Upper lobe of right lung (tissue), 1 donor: ENCODE measurements around the gene DNAJA2. TPM values are rescaled to one million over a fixed set of nuclear protein-coding genes. Genes with fewer than 3 reads are reported as not detected.

Experiments used
- ATAC-seq: fragments of 200-7000 bp; cut with Tn5 transposase; one replicate; pipeline ENCODE4 v1.9.1; 2020; ENCODE audit warnings: mild to moderate bottlenecking, moderate library complexity
- DNase-seq: peaks from one replicate; pipeline ENCODE4 v3.0.0-alpha.2; 2020
- H3K27ac ChIP-seq: fragments of 200-600 bp; one replicate; pipeline ENCODE4 v1.8.0; 2022
- H3K27me3 ChIP-seq: fragments of 200-600 bp; one replicate; pipeline ENCODE4 v1.8.0; 2022; ENCODE audit warnings: mild to moderate bottlenecking
- H3K36me3 ChIP-seq: fragments of 200-600 bp; one replicate; pipeline ENCODE4 v1.8.0; 2022
- H3K4me1 ChIP-seq: fragments of 200-600 bp; one replicate; pipeline ENCODE4 v1.8.0; 2022
- H3K4me3 ChIP-seq: fragments of 200-600 bp; one replicate; pipeline ENCODE4 v1.8.0; 2022; ENCODE audit warnings: mild to moderate bottlenecking
- H3K9me3 ChIP-seq: fragments of 200-600 bp; one replicate; pipeline ENCODE4 v1.8.0; 2022
- intact Hi-C: fragments of 100-400 bp; cut with DNase I; formaldehyde crosslinking; loops from one replicate; pipeline ENCODE4 v1.11.0; 2022
- total RNA-seq: library from RNA; stranded (reverse); fragmentation: NEBNext Ultra II Directional; extraction: Animal tissue kit (Norgen Biotek cat#: 25700); gene quantifications from one replicate; pipeline ENCODE4 v1.2.1, GENCODE V29; 2021
- TF ChIP-seq, protein P1 (sequence below): fragments of 200-600 bp; IDR thresholded peaks from one replicate; pipeline ENCODE4 v1.8.0; 2022; ENCODE audit warnings: antibody characterized with exemption
- donor health status: DM: no; HTN: yes; CAD: no; lungs with severe emphysema.

Gene DNAJA2
- total RNA-seq, 1 donor from 2014 or later = 43.4 TPM

DNA sequence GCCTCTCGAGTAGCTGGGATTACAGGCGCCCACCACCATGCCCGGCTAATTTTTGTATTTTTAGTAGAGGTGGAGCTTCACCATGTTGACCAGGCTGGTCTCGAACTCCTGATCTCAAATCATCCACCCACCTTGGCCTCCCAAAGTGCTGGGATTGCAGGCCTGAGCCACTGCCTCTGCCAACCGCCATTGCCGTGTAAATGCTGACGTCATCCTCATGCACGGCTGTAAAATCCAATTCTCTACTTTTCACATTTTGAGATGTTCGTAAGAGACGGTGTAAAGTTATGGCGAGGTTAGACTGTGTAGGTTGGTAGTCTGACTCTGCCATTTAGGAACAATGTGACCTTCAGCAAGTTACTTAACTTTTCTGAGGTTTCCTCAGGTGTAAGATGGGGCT lies 1.7 kb upstream of the DNAJA2 start:
- ATAC-seq (no peak), DNase-seq (no peak)
- intact Hi-C loops = no loop called here
- H3K36me3 ChIP-seq = peaks cover 11% of the 10 kb centered on the region
- no peaks in the 10 kb centered on the region for H3K9me3 ChIP-seq
- H3K27ac ChIP-seq = no peak overlapping the region
- TF ChIP-seq, protein P1, sequence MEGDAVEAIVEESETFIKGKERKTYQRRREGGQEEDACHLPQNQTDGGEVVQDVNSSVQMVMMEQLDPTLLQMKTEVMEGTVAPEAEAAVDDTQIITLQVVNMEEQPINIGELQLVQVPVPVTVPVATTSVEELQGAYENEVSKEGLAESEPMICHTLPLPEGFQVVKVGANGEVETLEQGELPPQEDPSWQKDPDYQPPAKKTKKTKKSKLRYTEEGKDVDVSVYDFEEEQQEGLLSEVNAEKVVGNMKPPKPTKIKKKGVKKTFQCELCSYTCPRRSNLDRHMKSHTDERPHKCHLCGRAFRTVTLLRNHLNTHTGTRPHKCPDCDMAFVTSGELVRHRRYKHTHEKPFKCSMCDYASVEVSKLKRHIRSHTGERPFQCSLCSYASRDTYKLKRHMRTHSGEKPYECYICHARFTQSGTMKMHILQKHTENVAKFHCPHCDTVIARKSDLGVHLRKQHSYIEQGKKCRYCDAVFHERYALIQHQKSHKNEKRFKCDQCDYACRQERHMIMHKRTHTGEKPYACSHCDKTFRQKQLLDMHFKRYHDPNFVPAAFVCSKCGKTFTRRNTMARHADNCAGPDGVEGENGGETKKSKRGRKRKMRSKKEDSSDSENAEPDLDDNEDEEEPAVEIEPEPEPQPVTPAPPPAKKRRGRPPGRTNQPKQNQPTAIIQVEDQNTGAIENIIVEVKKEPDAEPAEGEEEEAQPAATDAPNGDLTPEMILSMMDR = no peak
- no peak overlapping the region for H3K4me3 ChIP-seq
- no peaks in the 10 kb centered on the region for H3K27me3 ChIP-seq
- peaks cover 15% of the 10 kb centered on the region for H3K4me1 ChIP-seq

DNA sequence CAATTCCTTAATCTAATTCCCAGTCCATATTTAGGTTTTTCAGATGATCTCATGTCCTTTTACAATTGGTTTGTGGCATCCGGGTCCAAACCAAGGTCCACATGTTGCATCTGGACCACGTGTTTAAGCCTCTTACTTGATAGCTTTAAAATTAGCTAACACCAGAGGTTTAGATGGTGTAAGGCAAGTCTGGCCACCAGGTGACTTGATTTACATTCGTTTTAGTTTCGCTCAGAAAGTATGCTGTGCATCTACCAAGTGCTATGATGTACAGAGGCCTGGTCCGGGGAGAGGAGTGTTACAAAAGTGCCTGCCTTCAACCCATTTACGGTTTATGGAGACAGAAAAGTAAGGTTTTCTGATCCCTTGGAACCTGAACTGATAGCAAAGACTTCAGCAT lies 878 bp upstream of the DNAJA2 start:
- TF ChIP-seq, protein P1 = no peak
- no peak for DNase-seq

DNA sequence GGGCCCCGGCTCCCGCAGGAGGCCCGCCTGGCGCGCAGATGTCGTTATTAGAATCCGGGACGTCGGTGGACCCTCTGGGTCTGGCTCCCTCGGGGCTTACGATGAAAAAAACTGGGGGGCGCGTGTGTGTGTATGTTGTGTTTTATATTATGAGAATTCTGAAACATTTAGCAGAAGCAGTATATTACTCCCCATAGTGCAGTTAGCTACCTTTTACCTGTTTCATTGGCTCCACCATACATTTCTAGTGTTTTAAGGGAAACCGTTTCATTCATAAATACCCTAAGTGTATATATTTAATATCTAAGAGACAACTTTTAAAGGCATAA lies 486 bp upstream of the DNAJA2 start:
- no peaks in the 10 kb centered on the region for H3K9me3 ChIP-seq
- peaks cover 24% of the 10 kb centered on the region for H3K36me3 ChIP-seq
- intact Hi-C loops = no loop called here
- peaks cover 27% of the 10 kb centered on the region for H3K4me1 ChIP-seq
- DNase-seq (no peak), ATAC-seq (no peak)
- H3K27ac ChIP-seq = peak overlapping the region; percentile 96
- H3K27me3 ChIP-seq = no peaks in the 10 kb centered on the region
- peak overlapping the region; percentile 76 for H3K4me3 ChIP-seq
- TF ChIP-seq, protein P1 = no peak

More for the DNA sequence above, 878 bp upstream of the DNAJA2 start:
- intact Hi-C loops = no loop called here
- Histone ChIP-seq H3K27ac (peak overlapping the region; percentile 96), H3K9me3 (no peaks in the 10 kb centered on the region), H3K27me3 (no peaks in the 10 kb centered on the region), H3K4me3 (peak overlapping the region; percentile 76), H3K36me3 (peaks cover 20% of the 10 kb centered on the region), H3K4me1 (peaks cover 23% of the 10 kb centered on the region)
- no peak for ATAC-seq

DNA sequence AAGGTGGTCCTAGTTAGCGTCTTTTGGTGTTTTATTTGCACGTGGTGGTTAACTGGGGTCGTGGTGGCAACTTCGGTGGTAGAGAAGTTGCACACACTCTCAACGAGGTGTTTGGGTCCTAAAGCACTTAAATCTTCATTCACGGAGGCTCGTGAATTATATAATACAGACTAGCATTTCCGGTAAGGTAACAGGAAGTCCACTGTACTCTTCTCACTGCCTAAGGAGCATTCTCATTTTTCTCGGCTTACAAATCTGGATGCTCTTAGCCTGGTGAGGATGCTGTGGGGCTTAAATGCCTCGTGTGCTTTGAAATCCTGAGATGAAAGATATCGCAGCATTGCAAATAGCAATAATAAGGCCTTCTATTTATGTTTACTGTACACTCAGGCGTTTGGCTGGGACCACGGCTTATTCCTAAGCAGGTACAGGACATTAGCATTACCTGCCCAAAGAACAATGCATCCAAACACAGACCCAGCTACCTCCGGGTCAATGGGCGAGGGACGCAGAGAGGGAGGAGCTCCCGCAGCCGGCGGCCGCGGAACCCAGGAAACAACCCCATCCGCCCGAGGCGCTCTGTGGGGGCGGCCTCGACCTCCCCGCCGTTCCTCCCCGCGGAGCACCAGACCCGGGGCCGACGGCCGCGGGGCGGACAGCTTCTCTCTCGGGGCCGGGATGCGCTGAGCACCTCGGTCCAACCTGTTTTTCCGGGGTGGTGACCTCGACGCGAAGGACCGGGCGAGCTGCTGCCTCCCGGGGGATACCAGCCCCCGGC lies 856 bp downstream of the DNAJA2 start:
- Histone ChIP-seq H3K4me1 (peaks cover 30% of the 10 kb centered on the region), H3K27ac (peak overlapping the region; percentile 96), H3K4me3 (peak overlapping the region; percentile 76), H3K36me3 (peaks cover 37% of the 10 kb centered on the region), H3K9me3 (no peaks in the 10 kb centered on the region), H3K27me3 (no peaks in the 10 kb centered on the region)
- ATAC-seq (peak; percentile 53), DNase-seq (peak; percentile 73)
- TF ChIP-seq, protein P1 = no peak
- intact Hi-C loops = no loop called here

DNA sequence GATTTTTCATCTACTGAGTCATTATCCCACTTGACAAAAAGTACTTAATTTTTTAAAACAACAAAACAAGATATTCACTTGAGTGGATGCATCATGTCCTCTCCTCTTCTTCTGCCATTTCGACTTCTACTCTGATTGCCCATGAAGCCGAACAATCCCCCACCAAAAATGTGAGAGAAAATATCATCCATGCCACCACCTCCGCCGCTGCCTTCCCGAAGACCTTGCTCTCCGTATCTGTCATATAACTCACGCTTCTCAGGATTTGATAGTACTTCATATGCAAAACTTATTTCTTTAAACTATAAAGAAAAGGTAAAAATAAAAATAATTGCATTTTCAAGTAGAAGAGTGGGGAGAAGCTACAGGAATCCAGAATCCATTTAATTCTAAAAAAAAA lies 2.2 kb downstream of the DNAJA2 start:
- peaks cover 50% of the 10 kb centered on the region for H3K36me3 ChIP-seq
- no peaks in the 10 kb centered on the region for H3K9me3 ChIP-seq
- H3K4me1 ChIP-seq = peaks cover 30% of the 10 kb centered on the region
- no peak overlapping the region for H3K4me3 ChIP-seq
- DNase-seq (no peak), ATAC-seq (no peak)
- H3K27ac ChIP-seq = no peak overlapping the region
- TF ChIP-seq, protein P1 = no peak
- no peaks in the 10 kb centered on the region for H3K27me3 ChIP-seq
- intact Hi-C loops = no loop called here

DNA sequence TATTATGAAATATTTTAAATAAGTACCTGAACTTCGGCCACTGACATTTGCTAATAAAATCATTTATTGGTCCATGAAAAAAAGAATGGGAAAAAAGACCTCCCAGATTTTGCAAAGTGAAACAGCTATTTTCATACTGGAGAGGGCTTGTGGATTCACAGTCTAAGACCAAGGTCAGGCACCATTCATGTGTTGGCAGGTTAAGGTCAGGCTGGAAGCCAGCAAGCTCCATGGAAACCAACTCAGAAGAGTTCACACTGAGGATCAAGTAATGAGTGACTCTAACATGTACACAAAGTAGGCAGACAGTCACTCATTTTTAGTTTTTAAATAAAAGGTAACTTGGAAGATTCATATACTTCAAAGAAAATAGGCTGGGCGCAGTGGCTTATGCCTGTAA lies 3.4 kb downstream of the DNAJA2 start:
- Histone ChIP-seq H3K4me1 (peaks cover 30% of the 10 kb centered on the region), H3K4me3 (no peak overlapping the region), H3K27ac (no peak overlapping the region), H3K27me3 (no peaks in the 10 kb centered on the region), H3K36me3 (peaks cover 62% of the 10 kb centered on the region), H3K9me3 (no peaks in the 10 kb centered on the region)
- TF ChIP-seq, protein P1 = no peak
- DNase-seq (no peak), ATAC-seq (no peak)
- intact Hi-C loops = no loop called here
